HG03108 (cell line): ENCODE measurements around the gene CACNA2D1.

ENCODE experiments used
- ATAC-seq: cut with Tn5 transposase; IDR thresholded peaks from one replicate; pipeline ENCODE4 v1.9.1; 2021; ENCODE audit warnings: moderate library complexity; ENCODE audit not compliant: unreplicated experiment

Gene CACNA2D1

GRCh38 chr7:82347808-82348207, 95.8 kb downstream of the CACNA2D1 start:
- no peak for ATAC-seq

- ATAC-seq: no peak
Observed at GRCh38 chr7:82345886-82346285, 97.7 kb downstream of the CACNA2D1 start.

GRCh38 chr7:82343716-82344115, 99.9 kb downstream of the CACNA2D1 start:
- no peak for ATAC-seq

GRCh38 chr7:82339958-82340357, 103.6 kb downstream of the CACNA2D1 start:
- no peak for ATAC-seq

GRCh38 chr7:82335927-82336326, 107.7 kb downstream of the CACNA2D1 start:
- ATAC-seq: no peak

- no peak for ATAC-seq
Observed at GRCh38 chr7:82335001-82335400, 108.6 kb downstream of the CACNA2D1 start.

GRCh38 chr7:82331234-82331633, 112.3 kb downstream of the CACNA2D1 start:
- ATAC-seq: no peak

GRCh38 chr7:82330706-82331215, 112.8 kb downstream of the CACNA2D1 start:
- no peak for ATAC-seq

GRCh38 chr7:82327898-82328297, 115.7 kb downstream of the CACNA2D1 start:
- ATAC-seq: no peak

- ATAC-seq: no peak
Observed at GRCh38 chr7:82325416-82325815, 118.2 kb downstream of the CACNA2D1 start.

- ATAC-seq: no peak
Observed at GRCh38 chr7:82323806-82324205, 119.8 kb downstream of the CACNA2D1 start.

- no peak for ATAC-seq
Observed at GRCh38 chr7:82319674-82320118, 123.9 kb downstream of the CACNA2D1 start.

GRCh38 chr7:82318786-82319185, 124.8 kb downstream of the CACNA2D1 start:
- no peak for ATAC-seq

- ATAC-seq: no peak
Observed at GRCh38 chr7:82317760-82318159, 125.8 kb downstream of the CACNA2D1 start.

- no peak for ATAC-seq
Observed at GRCh38 chr7:82317257-82317721, 126.3 kb downstream of the CACNA2D1 start.

GRCh38 chr7:82313269-82313668, 130.3 kb downstream of the CACNA2D1 start:
- no peak for ATAC-seq

GRCh38 chr7:82312646-82313045, 130.9 kb downstream of the CACNA2D1 start:
- no peak for ATAC-seq

GRCh38 chr7:82305347-82306005, 138.1 kb downstream of the CACNA2D1 start:
- ATAC-seq: no peak

- ATAC-seq: no peak
Observed at GRCh38 chr7:82294865-82295264, 148.7 kb downstream of the CACNA2D1 start.

GRCh38 chr7:82294382-82294784, 149.2 kb downstream of the CACNA2D1 start:
- ATAC-seq: no peak

GRCh38 chr7:82293467-82293866, 150.1 kb downstream of the CACNA2D1 start:
- no peak for ATAC-seq

- no peak for ATAC-seq
Observed at GRCh38 chr7:82291931-82292330, 151.6 kb downstream of the CACNA2D1 start.

- no peak for ATAC-seq
Observed at GRCh38 chr7:82289889-82290288, 153.7 kb downstream of the CACNA2D1 start.
